Loucy (cell line): ENCODE results near the gene AP2B1.

Experiments used
- EZH2phosphoT487 ChIP-seq: fragments of 200-600 bp; IDR thresholded peaks from 2 replicates; pipeline ENCODE4 v1.6.1; 2018; ENCODE audit warnings: antibody characterized with exemption, mild to moderate bottlenecking, moderate library complexity, borderline replicate concordance
- TF ChIP-seq, protein P1 (sequence below): fragments of 200-600 bp; sonication (generic); conservative IDR thresholded peaks from 2 replicates; pipeline ENCODE4 v1.5.1; 2014; ENCODE audit warnings: mild to moderate bottlenecking, antibody characterized with exemption, low read length

DNA sequence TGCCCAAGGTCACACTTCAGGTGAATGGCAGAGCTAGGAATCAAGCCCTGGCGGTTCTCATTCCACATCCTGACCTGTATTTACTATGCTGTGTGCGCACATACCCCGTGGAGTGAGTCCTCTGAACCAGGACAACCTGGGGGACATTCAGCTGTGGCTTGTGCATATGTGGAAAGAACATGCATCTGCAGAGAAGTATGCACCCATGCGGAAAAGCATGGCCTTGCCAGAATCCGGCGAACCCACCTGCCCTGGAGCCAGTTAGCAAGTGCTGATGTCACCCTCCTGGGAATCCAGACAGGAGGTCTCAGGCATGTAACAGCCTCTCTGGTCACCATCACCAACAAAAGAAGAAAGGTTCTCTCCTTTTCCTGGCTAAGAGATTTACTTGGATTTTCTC, 146.2 kb downstream of the AP2B1 start:
- TF ChIP-seq, protein P1, sequence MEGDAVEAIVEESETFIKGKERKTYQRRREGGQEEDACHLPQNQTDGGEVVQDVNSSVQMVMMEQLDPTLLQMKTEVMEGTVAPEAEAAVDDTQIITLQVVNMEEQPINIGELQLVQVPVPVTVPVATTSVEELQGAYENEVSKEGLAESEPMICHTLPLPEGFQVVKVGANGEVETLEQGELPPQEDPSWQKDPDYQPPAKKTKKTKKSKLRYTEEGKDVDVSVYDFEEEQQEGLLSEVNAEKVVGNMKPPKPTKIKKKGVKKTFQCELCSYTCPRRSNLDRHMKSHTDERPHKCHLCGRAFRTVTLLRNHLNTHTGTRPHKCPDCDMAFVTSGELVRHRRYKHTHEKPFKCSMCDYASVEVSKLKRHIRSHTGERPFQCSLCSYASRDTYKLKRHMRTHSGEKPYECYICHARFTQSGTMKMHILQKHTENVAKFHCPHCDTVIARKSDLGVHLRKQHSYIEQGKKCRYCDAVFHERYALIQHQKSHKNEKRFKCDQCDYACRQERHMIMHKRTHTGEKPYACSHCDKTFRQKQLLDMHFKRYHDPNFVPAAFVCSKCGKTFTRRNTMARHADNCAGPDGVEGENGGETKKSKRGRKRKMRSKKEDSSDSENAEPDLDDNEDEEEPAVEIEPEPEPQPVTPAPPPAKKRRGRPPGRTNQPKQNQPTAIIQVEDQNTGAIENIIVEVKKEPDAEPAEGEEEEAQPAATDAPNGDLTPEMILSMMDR: no peak
- no peak for TF ChIP-seq EZH2phosphoT487
